ENCODE measurements around the gene SLC37A1.

Gene SLC37A1

DNA sequence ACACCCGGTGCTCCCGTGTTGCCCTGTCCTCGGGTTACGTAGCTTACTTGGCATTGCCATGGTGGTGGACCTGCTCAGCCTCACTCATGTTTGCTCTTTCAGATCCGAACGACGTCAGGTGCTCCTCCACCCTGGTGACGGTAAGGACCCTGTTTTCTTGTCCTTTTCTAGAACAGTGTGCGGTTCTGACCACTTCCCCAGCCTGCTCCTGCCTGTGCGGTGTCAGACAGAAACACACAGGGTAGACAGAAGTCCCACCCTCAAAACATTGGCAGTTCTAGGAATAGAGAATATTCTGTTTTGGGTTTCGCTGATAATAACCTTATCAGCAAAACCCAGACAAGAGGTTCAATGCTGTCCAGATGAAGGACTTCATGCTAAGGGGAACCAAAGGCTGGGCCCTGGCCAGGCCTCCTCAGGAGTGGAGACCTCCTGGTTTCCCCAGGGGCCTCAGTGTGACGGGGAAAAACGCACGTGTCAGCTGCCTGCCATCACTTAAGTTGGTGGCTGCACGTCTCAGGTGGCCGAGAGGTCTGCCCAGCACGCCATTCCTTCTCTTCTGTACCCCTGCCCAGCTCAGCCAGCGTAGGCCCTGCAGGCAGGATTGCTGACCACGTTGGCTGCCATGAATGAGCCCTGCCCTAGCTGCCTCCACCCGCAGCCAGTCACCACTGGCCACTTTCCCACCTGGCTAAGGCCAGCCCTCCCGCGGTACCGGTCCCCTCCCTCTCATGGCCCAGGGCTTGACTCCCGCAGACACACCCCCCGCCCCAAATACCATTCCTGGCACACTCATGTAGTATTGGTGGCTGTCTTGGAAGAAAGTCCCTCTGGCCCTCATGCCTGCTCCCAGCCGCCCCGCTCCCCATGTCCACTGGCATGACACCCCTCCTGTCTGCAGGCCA lies 33.6 kb downstream of the SLC37A1 start:
- H3K27ac ChIP-seq (replicated peaks), result no peak overlapping the region
- TF ChIP-seq SPI1 (IDR thresholded peaks at IDR 0.05; ENCODE audit: borderline replicate concordance, low read depth) (no peak), GABPA (IDR thresholded peaks at IDR 0.05; ENCODE audit: low read depth) (no peak), POLR2AphosphoS5 (IDR thresholded peaks at IDR 0.05; ENCODE audit: low read depth) (no peak)
- TF ChIP-seq, protein P1, sequence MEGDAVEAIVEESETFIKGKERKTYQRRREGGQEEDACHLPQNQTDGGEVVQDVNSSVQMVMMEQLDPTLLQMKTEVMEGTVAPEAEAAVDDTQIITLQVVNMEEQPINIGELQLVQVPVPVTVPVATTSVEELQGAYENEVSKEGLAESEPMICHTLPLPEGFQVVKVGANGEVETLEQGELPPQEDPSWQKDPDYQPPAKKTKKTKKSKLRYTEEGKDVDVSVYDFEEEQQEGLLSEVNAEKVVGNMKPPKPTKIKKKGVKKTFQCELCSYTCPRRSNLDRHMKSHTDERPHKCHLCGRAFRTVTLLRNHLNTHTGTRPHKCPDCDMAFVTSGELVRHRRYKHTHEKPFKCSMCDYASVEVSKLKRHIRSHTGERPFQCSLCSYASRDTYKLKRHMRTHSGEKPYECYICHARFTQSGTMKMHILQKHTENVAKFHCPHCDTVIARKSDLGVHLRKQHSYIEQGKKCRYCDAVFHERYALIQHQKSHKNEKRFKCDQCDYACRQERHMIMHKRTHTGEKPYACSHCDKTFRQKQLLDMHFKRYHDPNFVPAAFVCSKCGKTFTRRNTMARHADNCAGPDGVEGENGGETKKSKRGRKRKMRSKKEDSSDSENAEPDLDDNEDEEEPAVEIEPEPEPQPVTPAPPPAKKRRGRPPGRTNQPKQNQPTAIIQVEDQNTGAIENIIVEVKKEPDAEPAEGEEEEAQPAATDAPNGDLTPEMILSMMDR (IDR thresholded peaks at IDR 0.05; ENCODE audit: insufficient read depth, low read length), result no peak
- TF ChIP-seq, protein P2, sequence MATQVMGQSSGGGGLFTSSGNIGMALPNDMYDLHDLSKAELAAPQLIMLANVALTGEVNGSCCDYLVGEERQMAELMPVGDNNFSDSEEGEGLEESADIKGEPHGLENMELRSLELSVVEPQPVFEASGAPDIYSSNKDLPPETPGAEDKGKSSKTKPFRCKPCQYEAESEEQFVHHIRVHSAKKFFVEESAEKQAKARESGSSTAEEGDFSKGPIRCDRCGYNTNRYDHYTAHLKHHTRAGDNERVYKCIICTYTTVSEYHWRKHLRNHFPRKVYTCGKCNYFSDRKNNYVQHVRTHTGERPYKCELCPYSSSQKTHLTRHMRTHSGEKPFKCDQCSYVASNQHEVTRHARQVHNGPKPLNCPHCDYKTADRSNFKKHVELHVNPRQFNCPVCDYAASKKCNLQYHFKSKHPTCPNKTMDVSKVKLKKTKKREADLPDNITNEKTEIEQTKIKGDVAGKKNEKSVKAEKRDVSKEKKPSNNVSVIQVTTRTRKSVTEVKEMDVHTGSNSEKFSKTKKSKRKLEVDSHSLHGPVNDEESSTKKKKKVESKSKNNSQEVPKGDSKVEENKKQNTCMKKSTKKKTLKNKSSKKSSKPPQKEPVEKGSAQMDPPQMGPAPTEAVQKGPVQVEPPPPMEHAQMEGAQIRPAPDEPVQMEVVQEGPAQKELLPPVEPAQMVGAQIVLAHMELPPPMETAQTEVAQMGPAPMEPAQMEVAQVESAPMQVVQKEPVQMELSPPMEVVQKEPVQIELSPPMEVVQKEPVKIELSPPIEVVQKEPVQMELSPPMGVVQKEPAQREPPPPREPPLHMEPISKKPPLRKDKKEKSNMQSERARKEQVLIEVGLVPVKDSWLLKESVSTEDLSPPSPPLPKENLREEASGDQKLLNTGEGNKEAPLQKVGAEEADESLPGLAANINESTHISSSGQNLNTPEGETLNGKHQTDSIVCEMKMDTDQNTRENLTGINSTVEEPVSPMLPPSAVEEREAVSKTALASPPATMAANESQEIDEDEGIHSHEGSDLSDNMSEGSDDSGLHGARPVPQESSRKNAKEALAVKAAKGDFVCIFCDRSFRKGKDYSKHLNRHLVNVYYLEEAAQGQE (IDR thresholded peaks at IDR 0.05; ENCODE audit: insufficient replicate concordance, low read depth), result no peak
- no peak for DNase-seq (ENCODE audit: low read depth in 1 of 2, low spot score in 1 of 2)

DNA sequence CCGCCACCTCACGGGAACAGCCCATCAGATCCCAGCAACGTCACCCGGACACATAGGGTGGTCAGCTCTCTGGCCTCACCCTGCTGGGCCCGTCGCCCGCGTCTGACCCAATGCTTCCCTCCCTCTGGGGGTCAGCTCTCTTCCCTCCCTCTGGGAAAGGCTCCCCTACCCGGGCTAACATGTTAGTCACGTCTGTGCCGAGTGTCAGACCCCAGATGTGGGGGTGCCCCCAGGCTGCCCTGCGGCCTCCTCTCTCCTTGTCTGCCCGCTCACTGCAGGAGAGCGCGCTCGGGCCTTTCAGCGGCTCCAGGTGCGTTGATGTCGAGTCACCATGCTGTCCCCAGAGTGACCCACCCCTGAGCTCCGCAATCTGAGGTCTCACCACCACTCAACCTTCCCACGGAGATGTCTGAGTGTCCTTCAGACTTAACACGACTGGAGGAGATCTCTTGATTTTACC lies 34.3 kb downstream of the SLC37A1 start:
- no peak overlapping the region for H3K4me3 ChIP-seq (replicated peaks; ENCODE audit: insufficient read depth, low read length)
- TF ChIP-seq POLR2AphosphoS5 (IDR thresholded peaks at IDR 0.05; ENCODE audit: low read depth), result no peak
- H3K27ac ChIP-seq (replicated peaks), result no peak overlapping the region
- no peak for DNase-seq (ENCODE audit: low read depth in 1 of 2, low spot score in 1 of 2)
- no peaks in the 10 kb centered on the region for H3K27me3 ChIP-seq (ENCODE audit: insufficient read depth, poor library complexity, severe bottlenecking)

More for the DNA sequence above, 33.6 kb downstream of the SLC37A1 start:
- H3K27me3 ChIP-seq (ENCODE audit: insufficient read depth, poor library complexity, severe bottlenecking), result no peaks in the 10 kb centered on the region
- H3K4me3 ChIP-seq (replicated peaks; ENCODE audit: insufficient read depth, low read length), result no peak overlapping the region

DNA sequence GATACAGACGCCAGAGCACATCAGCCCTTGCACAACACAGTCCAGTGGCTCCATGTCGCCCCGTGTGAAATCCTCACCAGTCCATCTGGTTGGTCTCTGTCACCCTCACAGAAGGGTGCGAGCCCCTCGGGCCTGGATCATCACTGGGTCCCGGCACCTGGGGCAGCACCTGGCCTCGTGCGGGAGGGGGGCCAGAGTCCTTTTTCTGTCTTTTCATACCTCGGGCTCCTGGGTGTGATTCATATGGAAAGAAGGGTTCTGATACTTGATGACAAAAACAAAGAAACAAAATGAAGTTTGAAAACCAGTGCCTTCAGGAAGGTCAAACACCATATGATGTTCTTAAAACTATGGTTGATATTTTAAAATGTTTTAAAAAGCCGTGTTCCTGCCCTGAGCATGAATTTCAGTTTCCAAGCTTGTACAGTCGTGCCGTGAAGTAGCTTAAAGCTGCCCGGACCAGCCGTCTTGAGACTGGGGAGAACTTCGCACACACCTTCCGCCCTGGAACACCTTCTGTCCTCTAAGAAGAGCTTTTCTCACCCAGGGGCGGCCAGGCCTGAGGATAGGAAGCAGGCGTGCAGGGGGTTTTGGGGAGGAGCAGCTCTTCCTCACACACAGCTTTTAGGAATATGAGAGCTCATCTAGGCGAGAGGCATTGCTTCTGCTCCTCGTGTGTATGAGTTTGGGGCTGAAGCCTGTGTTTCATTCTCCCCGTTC lies 35.2 kb downstream of the SLC37A1 start:
- TF ChIP-seq, protein P2 (IDR thresholded peaks at IDR 0.05; ENCODE audit: insufficient replicate concordance, low read depth), result no peak
- TF ChIP-seq GABPA (IDR thresholded peaks at IDR 0.05; ENCODE audit: low read depth), result no peak
- no peak for TF ChIP-seq SPI1 (IDR thresholded peaks at IDR 0.05; ENCODE audit: borderline replicate concordance, low read depth)
- TF ChIP-seq POLR2AphosphoS5 (IDR thresholded peaks at IDR 0.05; ENCODE audit: low read depth), result no peak
- TF ChIP-seq, protein P1 (IDR thresholded peaks at IDR 0.05; ENCODE audit: insufficient read depth, low read length), result no peak
- no peak overlapping the region for H3K27ac ChIP-seq (replicated peaks)
- H3K27me3 ChIP-seq (ENCODE audit: insufficient read depth, poor library complexity, severe bottlenecking), result no peaks in the 10 kb centered on the region
- no peak overlapping the region for H3K4me3 ChIP-seq (replicated peaks; ENCODE audit: insufficient read depth, low read length)
- DNase-seq (ENCODE audit: low read depth in 1 of 2, low spot score in 1 of 2), result no peak

DNA sequence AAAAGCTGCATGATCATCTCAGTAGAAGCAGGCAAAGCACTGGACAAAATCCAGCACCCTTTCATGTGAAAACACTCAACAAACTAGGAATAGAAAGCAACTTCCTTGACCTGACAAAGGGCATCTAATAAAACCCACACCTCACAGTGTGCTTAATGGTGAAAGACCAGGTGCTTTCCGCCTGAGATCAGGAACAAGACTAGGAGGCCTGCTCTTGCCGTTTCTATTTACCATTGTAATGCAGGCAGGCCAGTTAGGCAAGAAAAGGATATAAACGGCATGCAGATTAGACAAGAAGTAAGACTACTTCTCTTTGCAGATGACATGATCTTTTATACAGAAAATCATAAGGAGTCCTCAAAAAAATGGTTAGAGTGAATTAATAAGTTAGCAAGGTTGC lies 37.2 kb downstream of the SLC37A1 start:
- Histone ChIP-seq H3K27ac (replicated peaks) (no peak overlapping the region), H3K27me3 (ENCODE audit: insufficient read depth, poor library complexity, severe bottlenecking) (no peaks in the 10 kb centered on the region), H3K4me3 (replicated peaks; ENCODE audit: insufficient read depth, low read length) (no peak overlapping the region)
- no peak for DNase-seq (ENCODE audit: low read depth in 1 of 2, low spot score in 1 of 2)
- TF ChIP-seq, protein P2 (IDR thresholded peaks at IDR 0.05; ENCODE audit: insufficient replicate concordance, low read depth), result no peak
- TF ChIP-seq GABPA (IDR thresholded peaks at IDR 0.05; ENCODE audit: low read depth) (no peak), SPI1 (IDR thresholded peaks at IDR 0.05; ENCODE audit: borderline replicate concordance, low read depth) (no peak), POLR2AphosphoS5 (IDR thresholded peaks at IDR 0.05; ENCODE audit: low read depth) (no peak)
- TF ChIP-seq, protein P1 (IDR thresholded peaks at IDR 0.05; ENCODE audit: insufficient read depth, low read length), result no peak
